ENCODE measurements around the gene PTH2. TPM values are rescaled to one million over a fixed set of nuclear protein-coding genes. Genes with fewer than 3 reads are reported as not detected.

PTH2 gene
- total RNA-seq, 2 donors from 2014 or later = not detected

GRCh38 chr19:49430172-49430677 lies 7.0 kb upstream of the PTH2 start:
- ATAC-seq (no peak), DNase-seq (no peak)
- TF ChIP-seq CTCF (IDR thresholded peaks at IDR 0.05) = no peak
- TF ChIP-seq POLR2A (IDR thresholded peaks at IDR 0.05) = no peak
- Histone ChIP-seq H3K36me3 (replicated peaks in 1 of 2; ENCODE audit: insufficient read depth in 1 of 2, low read depth in 2 of 2) (no peaks in the 10 kb centered on the region), H3K27ac (no peak overlapping the region), H3K9me3 (no peaks in the 10 kb centered on the region), H3K4me3 (no peak overlapping the region), H3K4me1 (peaks cover 18% of the 10 kb centered on the region), H3K27me3 (peaks cover 5 to 80% of the 10 kb centered on the region in 2 donors)
- intact Hi-C loops (cut with DNase I) = loop anchor here (10.0 kb wide), 1 partner anchor 205 kb away; no protein-coding TSS in a partner anchor
- WGBS, 2 donors = 73 to 74% methylated on average over 3 to 9 of the region's 9 CpGs

GRCh38 chr19:49428547-49429451 lies 5.6 kb upstream of the PTH2 start:
- DNase-seq = no peak
- H3K4me1 ChIP-seq = peaks cover 18% of the 10 kb centered on the region
- WGBS, 2 donors = 17 to 38% methylated on average over 13 to 29 of the region's 29 CpGs
- no peak for ATAC-seq
- H3K9me3 ChIP-seq = no peaks in the 10 kb centered on the region
- TF ChIP-seq POLR2A (IDR thresholded peaks at IDR 0.05) (no peak), CTCF (IDR thresholded peaks at IDR 0.05) (no peak)
- H3K4me3 ChIP-seq = no peak overlapping the region
- no peaks in the 10 kb centered on the region for H3K36me3 ChIP-seq (replicated peaks in 1 of 2; ENCODE audit: insufficient read depth in 1 of 2, low read depth in 2 of 2)
- no peak overlapping the region for H3K27ac ChIP-seq
- H3K27me3 ChIP-seq = peaks cover 5 to 76% of the 10 kb centered on the region in 2 donors
- intact Hi-C loops (cut with DNase I) = no loop called here

GRCh38 chr19:49427855-49428546 lies 4.8 kb upstream of the PTH2 start:
- H3K36me3 ChIP-seq (replicated peaks in 1 of 2; ENCODE audit: insufficient read depth in 1 of 2, low read depth in 2 of 2) = no peaks in the 10 kb centered on the region
- peaks cover 5 to 79% of the 10 kb centered on the region in 2 donors for H3K27me3 ChIP-seq
- 1% methylated on average over 15 to 45 of the region's 45 CpGs for WGBS, 2 donors
- DNase-seq (peak in 2 of 4 donors; percentile 35 to 46), ATAC-seq (peak; percentile 57)
- intact Hi-C loops (cut with DNase I) = no loop called here
- H3K27ac ChIP-seq = no peak overlapping the region
- no peaks in the 10 kb centered on the region for H3K9me3 ChIP-seq
- H3K4me1 ChIP-seq = peaks cover 24% of the 10 kb centered on the region
- H3K4me3 ChIP-seq = no peak overlapping the region
- TF ChIP-seq CTCF (IDR thresholded peaks at IDR 0.05) = no peak
- no peak for TF ChIP-seq POLR2A (IDR thresholded peaks at IDR 0.05)

GRCh38 chr19:49427339-49427738 lies 4.1 kb upstream of the PTH2 start:
- Histone ChIP-seq H3K27me3 (peaks cover 3 to 79% of the 10 kb centered on the region in 2 donors), H3K27ac (no peak overlapping the region), H3K36me3 (replicated peaks in 1 of 2; ENCODE audit: insufficient read depth in 1 of 2, low read depth in 2 of 2) (no peaks in the 10 kb centered on the region), H3K4me3 (no peak overlapping the region), H3K4me1 (peaks cover 26% of the 10 kb centered on the region), H3K9me3 (no peaks in the 10 kb centered on the region)
- intact Hi-C loops (cut with DNase I) = no loop called here
- 31 to 48% methylated on average over 3 to 7 of the region's 12 CpGs for WGBS, 2 donors
- DNase-seq = no peak
- ATAC-seq = no peak
- TF ChIP-seq POLR2A (IDR thresholded peaks at IDR 0.05) = no peak

Measured in body of pancreas (tissue), 4 donors.